ENCODE measurements around the gene SHOC1.

DNA sequence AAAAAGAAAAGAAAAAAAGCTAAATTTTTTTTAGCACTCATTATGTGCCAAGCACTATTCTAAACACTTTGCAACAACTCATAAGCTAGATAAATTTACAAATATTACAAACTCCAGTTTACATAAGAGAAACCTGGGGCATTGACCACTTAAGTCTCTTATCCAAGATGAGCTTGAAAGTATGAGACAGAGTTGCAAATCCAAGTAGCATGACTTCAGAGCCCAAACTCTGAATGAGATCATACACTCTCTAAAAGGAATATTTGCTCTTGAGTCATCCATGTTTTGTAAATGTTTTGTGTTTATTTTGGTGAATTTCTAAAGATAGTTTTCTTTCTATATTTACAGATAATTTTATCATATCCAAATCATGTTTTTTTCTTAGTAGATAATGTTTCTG lies 4.0 kb upstream of the SHOC1 start:
- TF ChIP-seq CTCF (conservative IDR thresholded peaks at IDR 0.05; ENCODE audit: low read length) = no peak
- no peak for TF ChIP-seq EZH2phosphoT487 (IDR thresholded peaks at IDR 0.05; ENCODE audit: borderline replicate concordance)
